ENCODE measurements around the gene OGDHL. TPM values are rescaled to one million over a fixed set of nuclear protein-coding genes. Genes with fewer than 3 reads are reported as not detected.

OGDHL gene
- total RNA-seq, 1 donor from 2014 or later, result 1.7 TPM

- Mint-ChIP-seq H3K9me3 (ENCODE audit: unreplicated experiment) (no peaks in the 10 kb centered on the region), H3K27ac (ENCODE audit: unreplicated experiment) (no peak overlapping the region), H3K36me3 (ENCODE audit: unreplicated experiment) (no peaks in the 10 kb centered on the region), H3K27me3 (ENCODE audit: unreplicated experiment) (peaks cover 22% of the 10 kb centered on the region), H3K4me3 (ENCODE audit: unreplicated experiment) (no peak overlapping the region), H3K4me1 (ENCODE audit: unreplicated experiment) (no peaks in the 10 kb centered on the region)
- TF ChIP-seq CTCF (IDR thresholded peaks at IDR 0.05), result no peak
- no peak for DNase-seq (ENCODE audit: extremely low spot score, unreplicated experiment)
Measured at GRCh38 chr10:49751216-49751615, 10.9 kb downstream of the OGDHL start.

GRCh38 chr10:49750546-49750945 is 11.6 kb downstream of the OGDHL start:
- DNase-seq (ENCODE audit: extremely low spot score, unreplicated experiment), result no peak
- no peaks in the 10 kb centered on the region for H3K4me1 Mint-ChIP-seq (ENCODE audit: unreplicated experiment)
- H3K9me3 Mint-ChIP-seq (ENCODE audit: unreplicated experiment), result no peaks in the 10 kb centered on the region
- H3K27ac Mint-ChIP-seq (ENCODE audit: unreplicated experiment), result no peak overlapping the region
- no peak overlapping the region for H3K4me3 Mint-ChIP-seq (ENCODE audit: unreplicated experiment)
- peaks cover 22% of the 10 kb centered on the region for H3K27me3 Mint-ChIP-seq (ENCODE audit: unreplicated experiment)
- H3K36me3 Mint-ChIP-seq (ENCODE audit: unreplicated experiment), result no peaks in the 10 kb centered on the region
- TF ChIP-seq CTCF (IDR thresholded peaks at IDR 0.05), result no peak

GRCh38 chr10:49749556-49750491 is 12.3 kb downstream of the OGDHL start:
- Mint-ChIP-seq H3K27me3 (ENCODE audit: unreplicated experiment) (peaks cover 15% of the 10 kb centered on the region), H3K4me3 (ENCODE audit: unreplicated experiment) (no peak overlapping the region), H3K27ac (ENCODE audit: unreplicated experiment) (no peak overlapping the region), H3K9me3 (ENCODE audit: unreplicated experiment) (no peaks in the 10 kb centered on the region), H3K36me3 (ENCODE audit: unreplicated experiment) (no peaks in the 10 kb centered on the region), H3K4me1 (ENCODE audit: unreplicated experiment) (no peaks in the 10 kb centered on the region)
- TF ChIP-seq CTCF (IDR thresholded peaks at IDR 0.05), result no peak
- DNase-seq (ENCODE audit: extremely low spot score, unreplicated experiment), result no peak

GRCh38 chr10:49749144-49749543 is 13.0 kb downstream of the OGDHL start:
- Mint-ChIP-seq H3K9me3 (ENCODE audit: unreplicated experiment) (no peaks in the 10 kb centered on the region), H3K4me3 (ENCODE audit: unreplicated experiment) (no peak overlapping the region), H3K4me1 (ENCODE audit: unreplicated experiment) (no peaks in the 10 kb centered on the region), H3K27me3 (ENCODE audit: unreplicated experiment) (peaks cover 10% of the 10 kb centered on the region), H3K27ac (ENCODE audit: unreplicated experiment) (no peak overlapping the region), H3K36me3 (ENCODE audit: unreplicated experiment) (no peaks in the 10 kb centered on the region)
- DNase-seq (ENCODE audit: extremely low spot score, unreplicated experiment), result no peak
- TF ChIP-seq CTCF (IDR thresholded peaks at IDR 0.05), result no peak

- H3K4me1 Mint-ChIP-seq (ENCODE audit: unreplicated experiment), result no peaks in the 10 kb centered on the region
- H3K9me3 Mint-ChIP-seq (ENCODE audit: unreplicated experiment), result no peaks in the 10 kb centered on the region
- no peak for TF ChIP-seq CTCF (IDR thresholded peaks at IDR 0.05)
- H3K36me3 Mint-ChIP-seq (ENCODE audit: unreplicated experiment), result no peaks in the 10 kb centered on the region
- DNase-seq (ENCODE audit: extremely low spot score, unreplicated experiment), result no peak
- no peak overlapping the region for H3K27ac Mint-ChIP-seq (ENCODE audit: unreplicated experiment)
- H3K27me3 Mint-ChIP-seq (ENCODE audit: unreplicated experiment), result peaks cover 6% of the 10 kb centered on the region
- no peak overlapping the region for H3K4me3 Mint-ChIP-seq (ENCODE audit: unreplicated experiment)
Measured at GRCh38 chr10:49748006-49748405, 14.1 kb downstream of the OGDHL start.

Measured in osteocyte (in vitro differentiated cells).